SK-N-SH (cell line): Measurements from ENCODE around the gene ITGA1.

Experiments used
- ELF1 ChIP-seq: IDR thresholded peaks from 2 replicates; pipeline ENCODE4 v1.4.0; 2012
- EZH2phosphoT487 ChIP-seq: fragments of 200-600 bp; sonication (generic); IDR thresholded peaks from 2 replicates; pipeline ENCODE4 v1.6.1; 2017; ENCODE audit warnings: low read depth, mixed run types, mild to moderate bottlenecking, antibody characterized with exemption, moderate library complexity, borderline replicate concordance
- JUND ChIP-seq: IDR thresholded peaks from 2 replicates; pipeline ENCODE4 v1.4.0; 2012
- REST ChIP-seq: IDR thresholded peaks from 2 replicates; pipeline ENCODE4 v1.6.1; 2012; ENCODE audit warnings: mild to moderate bottlenecking, low read depth, low read length, moderate library complexity
- RFX5 ChIP-seq: IDR thresholded peaks from 2 replicates; pipeline ENCODE4 v1.6.1; 2012; ENCODE audit warnings: mild to moderate bottlenecking, improper control_type of control experiment, low read length
- TAF1 ChIP-seq: IDR thresholded peaks from 2 replicates; pipeline ENCODE4 v1.6.1; 2012; ENCODE audit warnings: low read depth, mild to moderate bottlenecking, low read length, moderate library complexity, borderline replicate concordance

- TF ChIP-seq TAF1 (no peak; the same call in 1 of the 2 replicates), REST (0 out of 2 replicates have a peak, but pooled peaks have one; percentile 5), JUND (no peak), EZH2phosphoT487 (no peak), ELF1 (no peak), RFX5 (peak; percentile 25; the same call in 1 of the 2 replicates)
Observed at GRCh38 chr5:52787600-52788504, at the start of gene ITGA1, which contains the start of gene PELO.
